Activated CD4-positive, CD25-positive, alpha-beta regulatory T cell treated with anti-CD3 and anti-CD28 coated beads, Interleukin-2, amount 50 U/mL, for 72 hours (primary cell): ENCODE data around the gene FAM184A.

Source experiments
- DNase-seq: peaks from one replicate; pipeline ENCODE4 v3.0.0; 2021

FAM184A gene

GRCh38 chr6:118952683-118953082 is 125.8 kb downstream of the FAM184A start:
- DNase-seq, result no peak

DNA sequence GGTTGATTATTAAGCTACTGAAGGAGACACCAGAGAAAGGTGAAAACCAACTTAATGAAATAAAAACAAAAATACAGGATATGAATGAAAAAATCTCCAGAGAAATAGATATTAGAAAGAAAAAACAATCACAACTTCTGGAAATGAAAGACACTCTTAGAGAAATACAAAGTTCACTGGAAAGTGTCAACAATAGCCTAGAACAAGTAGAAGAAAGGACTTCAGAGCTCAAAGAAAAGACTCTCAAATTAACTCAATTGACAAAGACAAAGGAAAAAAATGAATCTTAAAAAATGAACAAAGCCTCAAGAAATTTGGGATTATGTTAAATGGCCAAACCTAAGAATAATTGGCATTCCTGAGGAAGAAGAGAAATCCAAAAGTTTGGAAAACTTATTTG is 133.2 kb downstream of the FAM184A start:
- no peak for DNase-seq

GRCh38 chr6:118940770-118941169 is 137.7 kb downstream of the FAM184A start:
- DNase-seq, result no peak

DNA sequence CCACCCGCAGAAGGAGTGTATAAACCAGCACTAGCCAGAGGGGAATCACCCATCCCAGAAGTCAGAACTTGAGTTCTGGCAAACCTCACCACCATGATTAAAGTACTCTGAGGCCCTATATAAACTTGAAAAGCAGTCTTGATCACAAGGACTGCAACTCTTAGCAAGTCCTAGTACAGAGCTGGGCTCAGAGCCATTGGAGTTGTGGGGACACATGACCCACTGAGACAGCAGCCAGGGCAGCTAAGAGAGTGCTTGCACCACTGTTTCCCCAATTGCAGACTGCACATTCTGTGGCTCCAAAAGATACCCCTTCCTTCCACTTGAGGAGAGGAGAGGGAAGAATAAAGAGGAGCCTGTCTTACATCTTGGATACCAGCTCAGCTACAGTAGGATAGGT is 138.8 kb downstream of the FAM184A start:
- DNase-seq, result no peak

DNA sequence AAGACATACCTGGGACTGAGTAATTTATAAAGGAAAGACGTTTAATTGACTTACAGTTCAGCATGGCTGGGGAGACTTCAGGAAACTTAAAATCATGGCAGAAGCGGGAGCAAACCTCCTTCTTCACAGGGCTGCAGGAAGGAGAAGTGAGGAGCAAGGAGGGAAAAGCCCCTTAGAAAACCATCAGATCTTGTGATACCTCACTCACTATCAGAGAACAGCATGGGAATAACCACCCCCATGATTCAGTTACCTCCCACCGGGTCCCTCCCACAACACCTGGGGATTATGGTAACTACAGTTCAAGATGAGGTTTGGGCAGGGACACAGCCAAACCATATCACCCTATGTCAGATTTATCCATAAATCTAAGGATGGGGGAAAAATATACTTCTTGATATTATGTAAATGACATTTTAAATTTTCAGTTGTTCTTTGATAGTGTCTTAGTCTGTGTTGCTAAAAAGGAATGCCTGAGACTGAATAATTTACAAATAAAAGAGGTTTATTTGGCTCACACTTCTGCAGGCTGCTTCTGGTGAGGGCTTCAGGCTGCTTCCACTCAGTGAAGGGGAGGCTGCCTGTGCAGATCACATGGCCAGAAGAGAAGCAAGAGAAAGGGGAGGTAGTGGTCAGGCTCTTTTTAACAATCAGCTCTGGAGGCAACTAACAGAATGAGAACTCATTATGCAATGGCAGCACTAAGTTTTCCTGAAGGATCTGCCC is 142.3 kb downstream of the FAM184A start:
- DNase-seq, result no peak

- no peak for DNase-seq
Observed at GRCh38 chr6:118935331-118935668, 143.2 kb downstream of the FAM184A start.

- peak; percentile 93 for DNase-seq
Observed at GRCh38 chr6:118934461-118935330, 143.8 kb downstream of the FAM184A start, which contains the start of gene MCM9. TSS of gene MCM9 (minus strand) at chr6:118935159. CDS start at chr6:118931723, 3,436 bp downstream.

DNA sequence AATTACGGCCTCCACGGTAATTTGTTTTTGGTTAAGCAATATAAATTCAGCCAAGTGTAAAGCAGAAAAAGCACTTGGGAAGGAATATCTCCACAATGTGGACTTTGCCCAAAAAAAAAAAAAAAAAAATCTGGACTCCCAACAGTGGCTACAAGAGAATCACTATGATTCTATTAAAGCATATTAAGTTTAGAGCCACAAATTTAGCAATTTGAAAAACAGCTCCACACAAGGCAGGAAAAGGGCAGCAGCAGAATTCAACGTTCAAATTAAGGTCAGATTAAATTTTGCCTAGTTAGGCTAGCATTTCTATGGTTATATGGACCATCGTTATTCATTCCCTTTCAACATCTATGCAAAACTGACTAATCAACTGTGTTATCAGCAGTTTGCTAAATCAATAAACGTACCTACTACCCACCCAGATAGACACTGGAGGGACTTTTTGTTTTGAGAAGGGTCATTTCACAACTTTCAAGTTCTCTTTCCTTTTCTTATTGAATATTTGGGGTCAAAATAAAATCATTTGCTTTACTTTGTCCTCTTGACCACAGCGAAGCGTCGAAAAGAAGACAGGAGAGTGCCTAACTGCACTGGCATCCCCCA is 144.5 kb downstream of the FAM184A start:
- no peak for DNase-seq

DNA sequence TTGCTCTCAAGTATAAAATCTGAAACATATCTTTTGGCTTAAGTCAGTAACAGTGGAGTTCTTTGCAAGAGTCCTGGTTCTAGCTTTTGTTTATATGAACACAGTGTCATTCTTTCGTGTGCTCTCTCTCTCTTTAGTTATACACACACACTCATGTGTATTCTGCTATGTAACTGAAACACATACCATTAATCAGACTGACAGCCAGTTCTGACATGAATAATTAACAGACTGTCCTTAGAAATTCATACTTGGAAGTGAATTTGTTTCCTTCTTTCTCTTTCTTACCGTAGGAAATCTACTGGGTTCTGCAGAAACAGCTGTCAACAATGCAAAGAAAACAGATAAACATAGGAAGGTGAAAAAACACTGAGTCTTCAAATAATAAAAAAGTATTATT is 146.0 kb downstream of the FAM184A start:
- no peak for DNase-seq

- DNase-seq, result no peak
Observed at GRCh38 chr6:118931436-118931835, 147.0 kb downstream of the FAM184A start.

GRCh38 chr6:118930680-118931079 is 147.8 kb downstream of the FAM184A start:
- DNase-seq, result no peak

DNA sequence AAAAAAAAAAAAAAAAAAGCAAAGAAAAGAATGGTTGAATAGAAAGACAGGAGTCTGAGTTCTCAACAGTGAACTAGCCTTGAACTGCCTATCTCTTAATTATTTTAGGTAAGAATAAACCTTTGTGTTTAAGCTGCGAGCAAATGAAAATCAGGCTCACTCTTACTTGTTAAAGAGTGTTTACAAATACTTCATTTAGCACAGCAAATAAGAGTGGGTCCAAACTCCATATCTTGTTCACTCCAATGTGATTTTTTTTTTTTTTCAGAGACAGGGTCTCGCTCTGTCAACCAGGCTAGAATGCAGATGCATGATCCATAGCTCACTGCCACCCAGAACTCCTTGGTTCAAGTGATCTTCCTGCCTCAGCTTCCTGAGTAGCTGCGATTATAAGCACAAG is 155.4 kb downstream of the FAM184A start:
- no peak for DNase-seq

DNA sequence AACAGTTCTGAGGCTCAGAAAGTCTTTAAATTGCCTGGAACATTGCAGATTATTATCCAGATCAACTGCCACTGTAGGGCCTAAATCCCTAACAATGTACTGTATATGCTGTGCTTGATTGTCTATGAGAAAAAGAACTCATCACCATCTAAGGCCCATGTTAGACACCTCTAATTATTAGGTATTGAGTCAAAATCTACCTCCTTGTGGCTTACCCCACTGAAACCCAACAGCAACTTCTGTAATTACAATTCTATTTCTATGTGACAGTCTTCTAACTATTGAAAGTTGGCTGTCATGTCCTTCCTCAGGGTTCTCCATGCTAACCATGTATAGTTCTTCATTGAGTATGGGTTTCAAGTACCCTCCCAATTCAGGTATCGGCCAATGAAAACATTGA is 157.4 kb downstream of the FAM184A start:
- DNase-seq, result no peak

GRCh38 chr6:118918329-118918725 is 160.1 kb downstream of the FAM184A start:
- DNase-seq, result no peak

- no peak for DNase-seq
Observed at GRCh38 chr6:118917546-118918328, 160.7 kb downstream of the FAM184A start.

DNA sequence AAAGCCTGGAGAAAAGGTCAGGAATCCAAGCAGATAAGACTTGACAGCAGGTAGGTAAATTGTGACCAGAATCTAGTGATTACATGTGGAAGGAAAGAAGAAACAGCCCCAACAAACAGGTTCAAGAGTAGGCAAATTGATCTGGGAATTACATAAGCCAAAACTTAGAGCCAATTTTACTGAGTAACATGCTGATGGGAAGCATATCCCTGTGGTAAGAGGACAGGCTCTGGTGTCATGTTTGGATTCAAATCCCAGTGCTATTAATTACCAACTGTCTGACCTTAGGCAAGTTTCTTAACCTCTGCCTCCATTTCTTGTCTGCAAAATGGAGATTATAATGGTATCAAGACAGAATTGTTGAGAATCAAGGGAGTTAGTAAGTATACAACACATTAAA is 163.9 kb downstream of the FAM184A start:
- no peak for DNase-seq

DNA sequence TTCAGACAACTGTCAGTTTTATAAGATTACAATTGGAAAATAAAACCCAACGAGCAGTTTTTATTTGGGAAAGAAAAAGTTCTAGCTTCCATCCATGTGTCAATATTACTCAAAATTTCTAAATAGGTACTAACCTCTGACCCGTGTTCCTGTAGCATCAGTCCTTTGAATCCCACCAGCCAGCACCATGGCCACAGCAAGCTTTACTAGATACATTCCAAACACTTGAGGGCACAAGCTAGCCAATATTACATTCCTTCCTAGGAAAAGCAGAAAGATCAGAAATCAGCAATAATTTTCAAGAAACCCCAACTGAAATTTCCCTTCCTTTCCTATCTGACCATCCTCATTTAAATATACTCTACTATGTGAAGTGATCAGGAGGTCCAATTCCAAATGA is 165.3 kb downstream of the FAM184A start:
- DNase-seq, result no peak

DNA sequence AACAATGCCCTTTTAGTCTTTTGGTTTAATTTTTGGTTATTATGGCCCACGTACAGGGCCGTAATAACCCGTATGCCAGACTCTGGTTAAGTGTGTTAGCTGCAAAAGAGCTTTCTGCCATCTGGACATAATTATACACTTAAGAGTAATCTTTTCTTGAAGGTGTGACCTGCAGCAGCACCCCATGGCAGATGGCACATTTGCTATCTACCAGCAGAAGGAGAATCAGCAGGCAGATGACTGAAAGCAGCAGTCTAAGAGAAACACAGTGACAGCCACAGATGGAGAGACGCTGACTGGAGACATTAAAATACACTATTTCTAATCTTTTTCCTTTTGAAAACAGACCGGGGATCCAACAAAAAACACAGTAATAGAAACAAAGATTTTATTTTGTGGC is 165.8 kb downstream of the FAM184A start:
- no peak for DNase-seq
